ENCODE data around the gene CHIT1. TPM values are rescaled to one million over a fixed set of nuclear protein-coding genes. Genes with fewer than 3 reads are reported as not detected.

The CHIT1 gene
- total and polyA plus RNA-seq, 7 experiments from 2014 or later: 0.76 to 2.2 (median 1.1) TPM; not detected in 2

- ChIA-PET POLR2A (interaction anchor here (0.6 kb wide), 1 partner anchor 232 kb away, joined by 4 read pairs; no protein-coding TSS in a partner anchor), CTCF (interaction anchor here (1.0 to 4.8 kb wide), 6 partner anchors 8 to 465 kb away, joined by 3 to 46 read pairs (median 4); no protein-coding TSS in a partner anchor)
- Mint-ChIP-seq H3K9me3 (no peaks in the 10 kb centered on the region), H3K27ac (no peak overlapping the region), H3K4me1 (peaks cover 2 to 8% (median 6%) of the 10 kb centered on the region in 7 donors), H3K27me3 (peaks cover 0 to 26% (median 10%) of the 10 kb centered on the region in 5 donors), H3K36me3 (no peaks in the 10 kb centered on the region), H3K4me3 (no peak overlapping the region)
- intact Hi-C loops (cut with micrococcal nuclease): loop anchor here (1.0 to 5.0 kb wide), 4 partner anchors 53 to 177 kb away; no protein-coding TSS in a partner anchor
- H3K9me3 ChIP-seq (ENCODE audit: control insufficient read depth in 2 of 3, low read length in 3 of 3): no peaks in the 10 kb centered on the region
- H3K4me3 ChIP-seq (ENCODE audit: low read length): no peak overlapping the region
- DNase-seq (peak in 8 of 9 donors; percentile 20 to 64 (median 50)), ATAC-seq (peak; percentile 50)
- H3K4me1 ChIP-seq (ENCODE audit: control insufficient read depth in 2 of 2, insufficient read depth in 2 of 2, low read length in 2 of 2): no peaks in the 10 kb centered on the region
- H3K36me3 ChIP-seq (ENCODE audit: control insufficient read depth in 2 of 3, insufficient read depth in 3 of 3, low read length in 3 of 3): no peaks in the 10 kb centered on the region
- peaks cover 0 to 3% of the 10 kb centered on the region in 2 donors for H3K27me3 ChIP-seq (ENCODE audit: control insufficient read depth in 2 of 2, insufficient read depth in 2 of 2, low read length in 2 of 2)
- H3K27ac ChIP-seq (ENCODE audit: low read depth, low read length): no peak overlapping the region
These were observed 13.0 kb downstream of the CHIT1 start for GRCh38 chr1:203216274-203217138.

DNA sequence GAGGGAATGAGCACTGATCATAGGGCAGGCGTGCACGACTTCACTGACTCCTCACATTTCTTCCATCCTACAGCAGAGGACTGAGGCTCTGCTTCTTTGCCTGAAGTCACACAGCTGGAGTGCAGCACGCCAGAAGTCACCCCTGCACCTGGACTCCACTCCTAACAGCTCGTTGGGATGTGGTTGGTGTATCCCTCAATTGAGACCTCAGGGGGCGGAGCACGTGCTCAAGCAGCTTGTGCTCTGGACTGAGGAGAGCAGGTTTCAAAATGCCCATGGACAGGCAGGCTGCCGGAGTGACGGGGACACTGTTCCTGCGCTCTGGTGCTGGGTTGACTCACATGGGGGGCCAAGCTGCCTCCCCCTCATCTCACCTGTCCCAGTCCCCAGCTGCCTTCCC is 13.9 kb downstream of the CHIT1 start:
- DNase-seq: no peak
- Mint-ChIP-seq H3K4me1 (peaks cover 2 to 8% (median 6%) of the 10 kb centered on the region in 7 donors), H3K27me3 (peaks cover 0 to 29% (median 10%) of the 10 kb centered on the region in 5 donors), H3K36me3 (no peaks in the 10 kb centered on the region), H3K4me3 (no peak overlapping the region), H3K9me3 (no peaks in the 10 kb centered on the region), H3K27ac (no peak overlapping the region)
- Histone ChIP-seq H3K4me1 (ENCODE audit: control insufficient read depth in 2 of 2, insufficient read depth in 2 of 2, low read length in 2 of 2) (no peaks in the 10 kb centered on the region), H3K4me3 (ENCODE audit: low read length) (no peak overlapping the region), H3K9me3 (ENCODE audit: control insufficient read depth in 2 of 3, low read length in 3 of 3) (no peaks in the 10 kb centered on the region), H3K27ac (ENCODE audit: low read depth, low read length) (no peak overlapping the region), H3K36me3 (ENCODE audit: control insufficient read depth in 2 of 3, insufficient read depth in 3 of 3, low read length in 3 of 3) (no peaks in the 10 kb centered on the region), H3K27me3 (ENCODE audit: control insufficient read depth in 2 of 2, insufficient read depth in 2 of 2, low read length in 2 of 2) (peaks cover 0 to 3% of the 10 kb centered on the region in 2 donors)
- ChIA-PET POLR2A (no interaction called here), CTCF (interaction anchor here (1.0 to 4.8 kb wide), 4 partner anchors 10 to 175 kb away, joined by 4 to 46 read pairs (median 4); no protein-coding TSS in a partner anchor)
- ATAC-seq: no peak
- intact Hi-C loops (cut with micrococcal nuclease): loop anchor here in 1 of 2 donors (5.0 kb wide), 1 partner anchor 98 kb away; no protein-coding TSS in a partner anchor

DNA sequence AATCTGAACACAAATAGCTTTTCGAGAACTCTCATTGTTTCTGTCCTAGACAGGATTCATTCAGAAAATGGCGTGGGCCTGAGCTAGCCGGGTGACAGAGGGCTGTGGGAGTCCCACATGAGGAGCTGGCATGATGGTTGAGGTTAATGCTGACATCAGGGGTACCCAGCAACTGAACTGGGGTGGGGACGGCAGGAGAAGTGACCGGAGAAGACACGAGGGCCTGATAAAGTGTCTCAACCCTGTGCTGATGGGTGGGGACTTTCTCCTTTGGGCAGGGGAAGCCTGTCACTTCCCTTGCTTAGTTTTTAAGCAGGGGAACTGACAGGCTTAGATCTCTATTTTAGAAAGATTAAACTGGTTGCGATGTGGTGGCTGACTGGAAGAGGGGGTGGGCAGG is 14.6 kb downstream of the CHIT1 start:
- POLR2A ChIA-PET: no interaction called here
- intact Hi-C loops (cut with micrococcal nuclease): loop anchor here in 1 of 2 donors (5.0 kb wide), 1 partner anchor 98 kb away; no protein-coding TSS in a partner anchor
- H3K4me1 ChIP-seq (ENCODE audit: control insufficient read depth in 2 of 2, insufficient read depth in 2 of 2, low read length in 2 of 2): no peaks in the 10 kb centered on the region
- DNase-seq: no peak
- ATAC-seq: peak; percentile 60
- peaks cover 0 to 3% of the 10 kb centered on the region in 2 donors for H3K27me3 ChIP-seq (ENCODE audit: control insufficient read depth in 2 of 2, insufficient read depth in 2 of 2, low read length in 2 of 2)
- CTCF ChIA-PET: interaction anchor here (0.6 to 4.8 kb wide), 4 partner anchors 24 to 175 kb away, joined by 3 to 46 read pairs (median 4); no protein-coding TSS in a partner anchor
- peaks cover 0 to 33% (median 10%) of the 10 kb centered on the region in 5 donors for H3K27me3 Mint-ChIP-seq
- no peaks in the 10 kb centered on the region for H3K9me3 Mint-ChIP-seq
- no peak overlapping the region for H3K4me3 ChIP-seq (ENCODE audit: low read length)
- H3K4me1 Mint-ChIP-seq: peaks cover 2 to 8% (median 6%) of the 10 kb centered on the region in 7 donors
- no peaks in the 10 kb centered on the region for H3K9me3 ChIP-seq (ENCODE audit: control insufficient read depth in 2 of 3, low read length in 3 of 3)
- no peak overlapping the region for H3K27ac Mint-ChIP-seq
- no peaks in the 10 kb centered on the region for H3K36me3 Mint-ChIP-seq
- no peak overlapping the region for H3K4me3 Mint-ChIP-seq
- no peaks in the 10 kb centered on the region for H3K36me3 ChIP-seq (ENCODE audit: control insufficient read depth in 2 of 3, insufficient read depth in 3 of 3, low read length in 3 of 3)
- H3K27ac ChIP-seq (ENCODE audit: low read depth, low read length): no peak overlapping the region

GRCh38 chr1:203213126-203213525 is 16.3 kb downstream of the CHIT1 start:
- peaks cover 2 to 8% (median 6%) of the 10 kb centered on the region in 7 donors for H3K4me1 Mint-ChIP-seq

GRCh38 chr1:203211812-203212211 is 17.7 kb downstream of the CHIT1 start:
- peaks cover 2 to 8% (median 6%) of the 10 kb centered on the region in 7 donors for H3K4me1 Mint-ChIP-seq
- no peaks in the 10 kb centered on the region for H3K36me3 Mint-ChIP-seq
- H3K4me1 ChIP-seq (ENCODE audit: control insufficient read depth in 2 of 2, insufficient read depth in 2 of 2, low read length in 2 of 2): no peaks in the 10 kb centered on the region
- H3K9me3 Mint-ChIP-seq: no peaks in the 10 kb centered on the region
- peaks cover 0 to 36% (median 7%) of the 10 kb centered on the region in 5 donors for H3K27me3 Mint-ChIP-seq
- ChIA-PET POLR2A (no interaction called here), CTCF (interaction anchor here (1.7 kb wide), 1 partner anchor 173 kb away, joined by 4 read pairs; no protein-coding TSS in a partner anchor)
- H3K27ac Mint-ChIP-seq: no peak overlapping the region
- peaks cover 0 to 3% of the 10 kb centered on the region in 2 donors for H3K27me3 ChIP-seq (ENCODE audit: control insufficient read depth in 2 of 2, insufficient read depth in 2 of 2, low read length in 2 of 2)
- H3K4me3 ChIP-seq (ENCODE audit: low read length): no peak overlapping the region
- ATAC-seq: no peak
- no peaks in the 10 kb centered on the region for H3K9me3 ChIP-seq (ENCODE audit: control insufficient read depth in 2 of 3, low read length in 3 of 3)
- DNase-seq: no peak
- H3K27ac ChIP-seq (ENCODE audit: low read depth, low read length): no peak overlapping the region
- no peaks in the 10 kb centered on the region for H3K36me3 ChIP-seq (ENCODE audit: control insufficient read depth in 2 of 3, insufficient read depth in 3 of 3, low read length in 3 of 3)
- intact Hi-C loops (cut with micrococcal nuclease): no loop called here
- no peak overlapping the region for H3K4me3 Mint-ChIP-seq

More at GRCh38 chr1:203213126-203213525, 16.3 kb downstream of the CHIT1 start:
- intact Hi-C loops (cut with micrococcal nuclease): no loop called here
- DNase-seq: no peak
- Mint-ChIP-seq H3K27me3 (peaks cover 0 to 34% (median 10%) of the 10 kb centered on the region in 5 donors), H3K27ac (no peak overlapping the region), H3K36me3 (no peaks in the 10 kb centered on the region), H3K9me3 (no peaks in the 10 kb centered on the region), H3K4me3 (no peak overlapping the region)
- ATAC-seq: no peak
- Histone ChIP-seq H3K4me3 (ENCODE audit: low read length) (no peak overlapping the region), H3K36me3 (ENCODE audit: control insufficient read depth in 2 of 3, insufficient read depth in 3 of 3, low read length in 3 of 3) (no peaks in the 10 kb centered on the region), H3K9me3 (ENCODE audit: control insufficient read depth in 2 of 3, low read length in 3 of 3) (no peaks in the 10 kb centered on the region), H3K4me1 (ENCODE audit: control insufficient read depth in 2 of 2, insufficient read depth in 2 of 2, low read length in 2 of 2) (no peaks in the 10 kb centered on the region), H3K27me3 (ENCODE audit: control insufficient read depth in 2 of 2, insufficient read depth in 2 of 2, low read length in 2 of 2) (peaks cover 0 to 3% of the 10 kb centered on the region in 2 donors), H3K27ac (ENCODE audit: low read depth, low read length) (no peak overlapping the region)
- ChIA-PET POLR2A (no interaction called here), CTCF (no interaction called here)

DNA sequence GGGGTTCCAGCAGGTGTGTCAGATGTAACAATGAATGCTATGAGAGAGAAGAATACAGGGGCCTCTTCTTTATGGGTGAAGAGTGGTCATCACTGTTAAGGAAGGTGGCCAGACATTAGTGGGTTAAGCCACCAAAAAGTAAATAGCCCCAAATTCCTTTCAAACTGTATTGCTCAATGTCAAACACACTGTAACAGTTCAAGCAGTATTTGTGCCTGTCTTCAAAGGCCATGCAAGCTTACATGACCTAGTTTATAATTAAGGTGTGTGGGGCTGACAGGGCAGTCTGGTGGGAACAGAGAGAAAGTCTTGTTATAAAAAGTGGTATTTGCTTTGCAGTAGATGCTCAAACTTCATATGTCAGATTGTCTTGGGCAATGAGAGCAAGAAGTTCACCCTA is 18.5 kb downstream of the CHIT1 start:
- POLR2A ChIA-PET: no interaction called here
- Histone ChIP-seq H3K4me1 (ENCODE audit: control insufficient read depth in 2 of 2, insufficient read depth in 2 of 2, low read length in 2 of 2) (no peaks in the 10 kb centered on the region), H3K4me3 (ENCODE audit: low read length) (no peak overlapping the region), H3K27me3 (ENCODE audit: control insufficient read depth in 2 of 2, insufficient read depth in 2 of 2, low read length in 2 of 2) (no peaks in the 10 kb centered on the region), H3K9me3 (ENCODE audit: control insufficient read depth in 2 of 3, low read length in 3 of 3) (no peaks in the 10 kb centered on the region), H3K36me3 (ENCODE audit: control insufficient read depth in 2 of 3, insufficient read depth in 3 of 3, low read length in 3 of 3) (no peaks in the 10 kb centered on the region), H3K27ac (ENCODE audit: low read depth, low read length) (no peak overlapping the region)
- Mint-ChIP-seq H3K9me3 (no peaks in the 10 kb centered on the region), H3K36me3 (no peaks in the 10 kb centered on the region), H3K4me1 (peaks cover 0 to 6% (median 3%) of the 10 kb centered on the region in 7 donors), H3K27me3 (peaks cover 0 to 31% (median 0%) of the 10 kb centered on the region in 5 donors), H3K27ac (no peak overlapping the region), H3K4me3 (no peak overlapping the region)
- DNase-seq (no peak), ATAC-seq (no peak)
- intact Hi-C loops (cut with micrococcal nuclease): no loop called here
- CTCF ChIA-PET: interaction anchor here (1.7 kb wide), 1 partner anchor 172 kb away, joined by 4 read pairs; no protein-coding TSS in a partner anchor

Measured in naive thymus-derived CD4-positive, alpha-beta T cell (primary cell).